Mesenteric fat pad (tissue), 1 donor: ENCODE results near the gene NGDN. TPM values are rescaled to one million over a fixed set of nuclear protein-coding genes. Genes with fewer than 3 reads are reported as not detected.

ENCODE experiments used
- DNase-seq: peaks from one replicate; pipeline ENCODE4 v3.0.0-alpha.2; 2020; ENCODE audit warnings: low spot score
- total RNA-seq: library from RNA; stranded (reverse); fragmentation: NEBNext Ultra II Directional; extraction: Animal tissue kit (Norgen Biotek cat#: 25700); gene quantifications from one replicate; pipeline ENCODE4 v1.2.1, GENCODE V29; 2021
- donor health status: DM: yes; HTN: yes; CAD: no.

The NGDN gene
- total RNA-seq, 1 donor from 2014 or later, result 29.7 TPM

DNA sequence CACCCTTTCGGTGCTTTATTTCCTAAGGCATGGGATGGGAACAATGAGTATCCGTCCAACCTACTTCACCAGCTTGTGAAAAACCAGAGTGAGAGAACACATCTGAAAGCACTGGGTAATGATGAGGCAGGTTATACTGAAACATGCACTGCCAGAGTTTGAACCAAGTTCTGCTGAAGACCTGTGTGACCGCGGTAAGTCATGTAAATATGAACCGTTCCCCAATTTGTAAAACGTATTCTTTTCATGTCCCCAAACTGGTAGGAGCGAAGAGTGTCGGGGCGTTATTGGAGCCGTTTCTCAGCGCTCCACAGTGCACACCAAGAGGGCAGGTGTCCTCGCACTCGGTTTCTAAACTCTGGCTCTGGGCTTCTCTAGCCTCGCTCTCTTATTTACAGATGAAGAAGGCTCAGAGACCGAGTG lies 788 bp upstream of the NGDN start:
- no peak for DNase-seq

DNA sequence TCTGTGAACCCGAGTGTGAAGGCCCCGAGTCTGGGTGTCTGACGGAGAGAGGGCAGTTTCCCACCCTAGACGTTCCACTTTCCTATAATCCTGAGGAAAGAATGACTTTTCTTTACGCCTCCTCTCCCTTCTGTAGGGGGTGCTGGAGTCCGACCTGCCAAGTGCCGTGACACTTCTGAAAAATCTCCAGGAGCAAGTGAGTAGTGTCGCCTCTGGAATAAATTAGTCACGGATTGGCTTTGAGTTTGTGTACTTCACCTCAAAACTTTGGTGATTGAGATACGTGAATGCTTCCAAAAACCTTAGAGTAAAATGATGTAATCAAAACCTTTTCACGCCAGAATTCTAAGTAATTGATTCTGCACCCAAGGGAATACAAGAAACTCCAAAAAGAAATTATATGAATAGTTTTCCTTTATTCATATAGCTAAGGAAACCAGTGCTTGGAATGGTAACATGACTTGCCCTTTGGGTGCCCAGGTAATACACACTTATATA lies 452 bp downstream of the NGDN start:
- no peak for DNase-seq

- DNase-seq, result no peak
Measured at GRCh38 chr14:23470947-23471346, 1.4 kb downstream of the NGDN start.

- DNase-seq, result no peak
Measured at GRCh38 chr14:23478109-23478759, 8.7 kb downstream of the NGDN start.

GRCh38 chr14:23481362-23481970 lies 12.0 kb downstream of the NGDN start:
- no peak for DNase-seq

GRCh38 chr14:23481979-23482822 lies 12.7 kb downstream of the NGDN start:
- no peak for DNase-seq

GRCh38 chr14:23482823-23483148 lies 13.3 kb downstream of the NGDN start:
- DNase-seq, result no peak

GRCh38 chr14:23483236-23483854 lies 13.8 kb downstream of the NGDN start:
- DNase-seq, result no peak

DNA sequence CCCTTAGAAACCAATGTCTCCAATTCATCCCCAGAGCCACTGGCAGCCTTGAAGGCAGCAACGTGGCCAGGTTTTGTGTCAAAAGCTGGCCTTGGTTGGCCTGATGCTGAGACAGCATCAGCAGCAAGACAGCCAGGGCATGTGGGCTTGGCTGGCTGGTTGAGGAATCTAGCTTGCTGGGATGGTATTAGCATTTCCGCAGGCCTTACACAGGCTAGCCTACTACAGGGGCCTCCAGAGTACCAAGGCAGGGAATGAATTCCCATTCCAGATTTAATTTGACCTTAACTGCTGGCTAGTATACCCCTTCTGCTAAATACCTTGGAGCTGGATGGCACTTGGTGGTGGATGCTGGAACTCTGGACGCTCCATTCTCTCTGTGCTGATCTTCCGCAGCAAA lies 15.8 kb downstream of the NGDN start:
- no peak for DNase-seq

GRCh38 chr14:23486036-23486435 lies 16.5 kb downstream of the NGDN start:
- DNase-seq, result no peak

DNA sequence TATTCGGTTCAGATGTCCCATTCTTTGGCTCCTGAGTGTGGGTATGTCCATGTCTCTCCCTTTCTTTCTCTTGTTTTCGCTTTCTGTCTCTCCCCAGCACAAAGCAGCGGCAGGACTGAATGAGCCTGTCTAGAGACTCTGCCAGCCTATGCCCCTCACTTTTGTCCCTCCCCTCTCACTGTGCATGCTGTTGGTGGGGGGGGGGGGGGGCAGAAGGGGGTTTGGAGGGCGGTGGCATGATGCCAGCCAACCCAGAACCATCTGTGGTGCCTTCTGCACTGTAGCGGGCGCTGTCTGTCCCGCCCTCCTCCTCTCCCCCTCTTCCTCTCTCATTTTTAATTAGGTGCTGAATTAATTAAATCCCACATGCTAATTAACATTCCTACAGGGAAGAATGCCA lies 17.7 kb downstream of the NGDN start:
- DNase-seq, result no peak

GRCh38 chr14:23492618-23493272 lies 23.2 kb downstream of the NGDN start:
- no peak for DNase-seq

DNA sequence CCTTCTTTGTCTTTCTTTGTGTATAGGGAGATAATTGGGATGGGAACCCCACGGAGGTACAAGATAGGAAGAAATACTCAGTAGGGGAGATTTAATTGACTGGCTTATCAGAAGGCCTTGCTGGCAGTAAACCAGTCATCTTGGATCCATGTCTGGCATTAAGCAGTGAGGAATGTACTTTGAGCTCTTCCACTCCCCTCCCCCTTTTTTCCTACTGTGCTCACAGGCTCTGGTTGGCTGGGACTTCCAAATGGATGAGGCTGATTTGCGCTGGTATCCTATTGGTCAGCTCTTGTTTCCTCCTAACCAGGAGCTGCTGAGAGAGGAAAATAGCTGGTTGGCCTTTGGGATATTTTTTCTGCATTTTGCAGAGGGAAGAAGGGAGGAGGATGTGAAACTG lies 24.7 kb downstream of the NGDN start:
- DNase-seq, result no peak

- no peak for DNase-seq
Measured at GRCh38 chr14:23512156-23512555, 42.7 kb downstream of the NGDN start.

GRCh38 chr14:23513005-23513817 lies 43.7 kb downstream of the NGDN start:
- no peak for DNase-seq

GRCh38 chr14:23513818-23514643 lies 44.5 kb downstream of the NGDN start:
- DNase-seq, result no peak

DNA sequence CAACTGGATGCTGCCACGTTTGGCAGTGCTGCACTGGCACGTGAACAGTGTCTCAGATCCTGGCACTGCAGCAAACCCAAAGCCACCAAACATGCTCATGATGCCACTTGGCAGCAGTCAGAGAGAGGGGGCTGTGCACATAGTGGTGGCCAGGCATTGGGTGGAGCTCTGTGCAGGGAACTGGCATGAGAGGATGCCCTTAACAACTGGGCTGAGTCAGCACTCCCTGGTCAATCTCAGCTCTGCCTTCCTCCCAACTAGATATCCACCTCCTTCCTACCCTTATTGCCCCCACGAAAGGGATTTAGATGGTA lies 45.1 kb downstream of the NGDN start:
- no peak for DNase-seq

GRCh38 chr14:23517650-23518326 lies 48.3 kb downstream of the NGDN start:
- no peak for DNase-seq

DNA sequence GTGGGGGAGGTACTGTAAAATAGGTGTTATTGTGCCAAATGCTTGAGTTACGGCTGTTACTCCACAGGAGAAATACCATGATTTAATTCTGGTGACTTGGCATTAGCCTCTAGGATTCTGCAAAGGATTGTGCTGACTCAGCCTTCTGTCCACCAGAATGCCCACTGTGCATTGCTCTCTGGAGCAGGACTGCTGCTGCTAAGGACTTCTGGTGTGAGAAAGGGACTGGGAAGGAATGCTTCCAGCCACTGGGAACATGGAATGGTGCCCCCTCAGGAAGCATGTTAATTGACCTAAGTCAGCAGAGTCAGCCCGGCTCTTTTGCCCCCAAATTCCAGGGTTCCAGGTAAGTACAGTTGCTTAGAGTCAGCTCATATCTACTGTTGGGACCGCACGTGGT lies 49.2 kb downstream of the NGDN start:
- no peak for DNase-seq
